ENCODE data around the gene NUCB2.

NUCB2 gene

GRCh38 chr11:17314904-17315426, 38.4 kb downstream of the NUCB2 start:
- DNase-seq (ENCODE audit: extremely low spot score, insufficient read length, low read depth) (no peak), FAIRE-seq (no peak)

- no peak for DNase-seq (ENCODE audit: extremely low spot score, insufficient read length, low read depth)
- FAIRE-seq = no peak
Observed at GRCh38 chr11:17328871-17329494, 52.4 kb downstream of the NUCB2 start.

GRCh38 chr11:17331669-17332068, 55.1 kb downstream of the NUCB2 start:
- DNase-seq (ENCODE audit: extremely low spot score, insufficient read length, low read depth) (no peak), FAIRE-seq (no peak)

GRCh38 chr11:17333799-17334586, 57.5 kb downstream of the NUCB2 start:
- DNase-seq (ENCODE audit: extremely low spot score, insufficient read length, low read depth) (no peak), FAIRE-seq (no peak)

- DNase-seq (ENCODE audit: extremely low spot score, insufficient read length, low read depth) (no peak), FAIRE-seq (no peak)
Observed at GRCh38 chr11:17343257-17343656, 66.7 kb downstream of the NUCB2 start.

GRCh38 chr11:17343907-17344306, 67.4 kb downstream of the NUCB2 start:
- DNase-seq (ENCODE audit: extremely low spot score, insufficient read length, low read depth) (no peak), FAIRE-seq (no peak)

- FAIRE-seq (no peak), DNase-seq (ENCODE audit: extremely low spot score, insufficient read length, low read depth) (no peak)
Observed at GRCh38 chr11:17347676-17348075, 71.1 kb downstream of the NUCB2 start.

GRCh38 chr11:17350455-17351171, 74.1 kb downstream of the NUCB2 start:
- FAIRE-seq (no peak), DNase-seq (ENCODE audit: extremely low spot score, insufficient read length, low read depth) (no peak)

GRCh38 chr11:17351172-17351509, 74.6 kb downstream of the NUCB2 start:
- FAIRE-seq = no peak
- DNase-seq (ENCODE audit: extremely low spot score, insufficient read length, low read depth) = no peak

- no peak for FAIRE-seq
Observed at GRCh38 chr11:17351510-17352176, 75.1 kb downstream of the NUCB2 start, which contains the start of gene NCR3LG1. Gene NCR3LG1, plus strand, starts transcription at chr11:17351800. Its CDS starts 170 bp downstream, at chr11:17351970.

GRCh38 chr11:17352950-17353820, 76.6 kb downstream of the NUCB2 start:
- FAIRE-seq (peak; percentile 9), DNase-seq (ENCODE audit: extremely low spot score, insufficient read length, low read depth) (no peak)

More at GRCh38 chr11:17351510-17352176, 75.1 kb downstream of the NUCB2 start, which contains the start of gene NCR3LG1:
- DNase-seq (ENCODE audit: extremely low spot score, insufficient read length, low read depth) = no peak

- no peak for FAIRE-seq
- DNase-seq (ENCODE audit: extremely low spot score, insufficient read length, low read depth) = no peak
Observed at GRCh38 chr11:17353821-17354600, 77.5 kb downstream of the NUCB2 start.

- DNase-seq (ENCODE audit: extremely low spot score, insufficient read length, low read depth) (no peak), FAIRE-seq (peak; percentile 60)
Observed at GRCh38 chr11:17354601-17354991, 78.1 kb downstream of the NUCB2 start.

- FAIRE-seq (no peak), DNase-seq (ENCODE audit: extremely low spot score, insufficient read length, low read depth) (no peak)
Observed at GRCh38 chr11:17366495-17366894, 90.0 kb downstream of the NUCB2 start.

GRCh38 chr11:17368551-17368950, 92.0 kb downstream of the NUCB2 start:
- FAIRE-seq = no peak
- no peak for DNase-seq (ENCODE audit: extremely low spot score, insufficient read length, low read depth)

- FAIRE-seq (no peak), DNase-seq (ENCODE audit: extremely low spot score, insufficient read length, low read depth) (no peak)
Observed at GRCh38 chr11:17369094-17369493, 92.6 kb downstream of the NUCB2 start.

GRCh38 chr11:17369684-17370243, 93.2 kb downstream of the NUCB2 start:
- FAIRE-seq (no peak), DNase-seq (ENCODE audit: extremely low spot score, insufficient read length, low read depth) (no peak)

GRCh38 chr11:17371614-17372013, 95.1 kb downstream of the NUCB2 start:
- no peak for DNase-seq (ENCODE audit: extremely low spot score, insufficient read length, low read depth)
- no peak for FAIRE-seq
